Bronchial epithelial cell (primary cell): ENCODE measurements around the gene SRGAP1. TPM values are rescaled to one million over a fixed set of nuclear protein-coding genes. Genes with fewer than 3 reads are reported as not detected.

Source experiments
- DNase-seq: peaks from one replicate; pipeline ENCODE4 v3.0.0-alpha.2; 2010; ENCODE audit warnings: low read depth
- FAIRE-seq: peaks from 2 replicates; lab custom pipeline; 2011; peaks lifted over from hg19 to GRCh38; lab: Jason Lieb, UNC
- H3K27me3 ChIP-seq: 2 replicates; pipeline ENCODE4 v1.5.1; 2011; ENCODE audit warnings: low read length; ENCODE audit not compliant: control insufficient read depth, insufficient read depth
- H3K36me3 ChIP-seq: 2 replicates; pipeline ENCODE4 v1.5.1; 2011; ENCODE audit warnings: low read length; ENCODE audit not compliant: control insufficient read depth, insufficient read depth
- H3K4me3 ChIP-seq: 2 replicates; pipeline ENCODE4 v1.5.1; 2011; ENCODE audit warnings: mild to moderate bottlenecking, low read depth, low read length, control low read depth
- total RNA-seq: library from RNA; depleted of rRNA; stranded (reverse); fragments of >200 nt; gene quantifications from 2 replicates; pipeline ENCODE4 v1.2.1, GENCODE V29; 2014
- TF ChIP-seq, protein P1 (sequence below): IDR thresholded peaks from 2 replicates; pipeline ENCODE4 v1.5.1; 2011; ENCODE audit warnings: mild to moderate bottlenecking, moderate library complexity, low read length, control low read depth, inconsistent platforms; ENCODE audit not compliant: insufficient read depth, severe bottlenecking

Gene SRGAP1
- total RNA-seq, 1 donor from 2014 or later = 4.5 TPM

DNA sequence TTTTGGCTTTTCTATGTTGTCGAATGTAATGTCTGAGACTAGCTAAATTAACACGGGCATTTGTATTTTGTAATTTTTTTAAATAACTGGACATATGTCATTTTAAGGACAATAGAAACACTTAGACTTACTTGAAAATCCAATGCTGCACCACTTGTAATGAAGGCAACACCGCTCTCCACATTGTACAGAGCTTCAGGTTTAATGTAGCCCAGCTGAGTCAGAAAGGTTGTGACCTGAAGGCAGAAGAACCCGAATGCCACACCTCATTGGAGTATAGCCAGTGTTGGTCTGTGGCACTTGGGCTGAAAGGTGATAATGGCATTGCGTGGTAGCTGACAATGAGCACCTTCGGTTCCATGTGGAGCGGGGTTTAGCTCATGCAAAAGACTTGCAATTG lies 298.3 kb downstream of the SRGAP1 start:
- DNase-seq = no peak
- no peak for FAIRE-seq
- Histone ChIP-seq H3K36me3 (peaks cover 9% of the 10 kb centered on the region), H3K4me3 (no peak overlapping the region), H3K27me3 (no peaks in the 10 kb centered on the region)
- TF ChIP-seq, protein P1, sequence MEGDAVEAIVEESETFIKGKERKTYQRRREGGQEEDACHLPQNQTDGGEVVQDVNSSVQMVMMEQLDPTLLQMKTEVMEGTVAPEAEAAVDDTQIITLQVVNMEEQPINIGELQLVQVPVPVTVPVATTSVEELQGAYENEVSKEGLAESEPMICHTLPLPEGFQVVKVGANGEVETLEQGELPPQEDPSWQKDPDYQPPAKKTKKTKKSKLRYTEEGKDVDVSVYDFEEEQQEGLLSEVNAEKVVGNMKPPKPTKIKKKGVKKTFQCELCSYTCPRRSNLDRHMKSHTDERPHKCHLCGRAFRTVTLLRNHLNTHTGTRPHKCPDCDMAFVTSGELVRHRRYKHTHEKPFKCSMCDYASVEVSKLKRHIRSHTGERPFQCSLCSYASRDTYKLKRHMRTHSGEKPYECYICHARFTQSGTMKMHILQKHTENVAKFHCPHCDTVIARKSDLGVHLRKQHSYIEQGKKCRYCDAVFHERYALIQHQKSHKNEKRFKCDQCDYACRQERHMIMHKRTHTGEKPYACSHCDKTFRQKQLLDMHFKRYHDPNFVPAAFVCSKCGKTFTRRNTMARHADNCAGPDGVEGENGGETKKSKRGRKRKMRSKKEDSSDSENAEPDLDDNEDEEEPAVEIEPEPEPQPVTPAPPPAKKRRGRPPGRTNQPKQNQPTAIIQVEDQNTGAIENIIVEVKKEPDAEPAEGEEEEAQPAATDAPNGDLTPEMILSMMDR = no peak

DNA sequence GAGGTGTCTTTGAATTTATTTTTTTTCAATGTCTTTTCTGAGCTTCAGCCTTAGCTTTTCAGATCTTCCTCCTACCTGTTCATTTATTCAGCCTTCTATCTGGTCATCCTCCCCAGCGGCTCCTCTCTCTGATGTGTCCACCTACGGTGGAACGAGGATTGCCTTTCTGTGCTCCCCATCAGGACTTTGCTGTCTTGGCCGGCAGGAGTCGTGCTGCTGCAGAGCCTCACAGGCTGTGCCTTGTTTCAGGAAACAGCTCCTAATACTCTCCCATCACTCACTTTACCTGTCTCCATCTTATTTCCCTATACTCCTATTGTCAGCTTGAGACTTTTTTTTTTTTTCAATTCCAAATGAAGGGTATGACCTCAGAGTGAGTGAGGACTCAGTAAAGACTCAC lies 300.7 kb downstream of the SRGAP1 start:
- Histone ChIP-seq H3K4me3 (no peak overlapping the region), H3K27me3 (no peaks in the 10 kb centered on the region), H3K36me3 (peaks cover 9% of the 10 kb centered on the region)
- no peak for FAIRE-seq
- TF ChIP-seq, protein P1 = no peak
- no peak for DNase-seq

DNA sequence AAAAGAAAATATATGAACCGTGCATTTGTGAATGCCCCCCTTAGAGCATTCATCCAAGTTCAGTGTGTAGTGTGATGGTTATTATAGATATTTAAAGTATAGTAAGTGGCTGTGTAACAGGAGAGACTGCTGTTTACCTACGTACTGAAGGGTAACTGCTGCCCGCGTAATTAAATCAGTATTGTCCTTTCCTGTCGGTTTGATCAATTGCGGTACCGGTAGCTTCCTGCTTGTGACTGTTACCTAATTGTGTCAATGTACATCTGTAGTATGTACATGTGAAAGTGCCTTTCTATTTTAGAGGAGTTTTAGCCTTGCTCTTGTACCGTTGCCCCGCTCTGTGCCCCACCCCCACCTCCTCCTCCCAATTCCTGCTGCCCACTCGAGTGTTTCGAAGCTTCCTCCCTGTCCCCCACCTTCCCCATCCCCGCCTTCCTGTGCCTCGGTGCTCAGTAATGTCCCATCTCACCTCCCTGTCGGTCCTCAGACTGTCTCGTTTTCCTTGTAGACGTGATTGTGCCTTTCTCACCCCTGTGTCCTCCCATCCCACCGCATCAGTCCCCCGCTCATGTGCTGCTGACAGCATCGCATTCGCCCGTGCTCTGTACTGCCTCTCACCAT lies 302.6 kb downstream of the SRGAP1 start:
- FAIRE-seq = no peak
- Histone ChIP-seq H3K4me3 (no peak overlapping the region), H3K36me3 (peaks cover 8% of the 10 kb centered on the region), H3K27me3 (no peaks in the 10 kb centered on the region)
- no peak for DNase-seq
- TF ChIP-seq, protein P1 = no peak

DNA sequence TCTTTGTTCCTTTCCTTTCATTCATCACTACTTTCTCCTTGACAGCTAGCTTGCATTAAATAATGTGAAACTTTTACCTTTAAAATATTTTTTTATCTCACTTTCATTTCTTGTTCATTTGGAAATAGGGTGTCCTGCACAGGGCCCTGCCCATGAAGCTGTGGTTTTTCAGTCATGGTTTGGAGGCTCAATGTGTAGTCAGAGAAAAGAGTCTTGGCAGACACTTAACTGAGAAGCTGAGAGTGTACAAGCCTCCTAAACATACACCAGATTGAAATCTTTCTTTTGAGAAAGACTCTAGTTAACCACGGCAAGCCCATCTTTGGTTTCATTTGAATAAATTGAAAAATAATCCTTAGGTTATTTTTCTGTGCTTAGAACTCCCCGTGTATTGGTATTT lies 303.4 kb downstream of the SRGAP1 start:
- TF ChIP-seq, protein P1 = no peak
- DNase-seq = no peak
- Histone ChIP-seq H3K4me3 (no peak overlapping the region), H3K36me3 (peaks cover 4% of the 10 kb centered on the region), H3K27me3 (no peaks in the 10 kb centered on the region)
- FAIRE-seq = no peak

DNA sequence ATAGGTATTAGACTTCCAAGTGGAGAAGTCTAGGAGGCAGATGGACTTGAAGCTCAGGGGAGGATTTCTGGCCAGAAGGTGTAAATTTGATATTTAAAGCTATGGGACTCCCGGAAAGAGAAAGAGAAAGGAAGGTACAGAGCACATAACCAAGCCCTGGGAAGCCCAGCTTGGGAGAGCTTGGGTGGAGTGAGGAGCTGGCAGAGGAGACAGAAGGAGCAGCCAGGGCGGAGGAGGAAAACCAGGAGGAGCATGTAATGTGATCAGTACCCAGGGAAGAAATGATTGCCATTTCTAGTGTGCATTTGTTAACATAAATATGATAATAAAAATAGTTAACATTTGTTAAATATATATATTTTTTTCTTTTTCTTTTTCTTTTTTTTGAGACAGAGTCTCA lies 310.2 kb downstream of the SRGAP1 start:
- Histone ChIP-seq H3K36me3 (no peaks in the 10 kb centered on the region), H3K27me3 (no peaks in the 10 kb centered on the region), H3K4me3 (no peak overlapping the region)
- FAIRE-seq = no peak
- no peak for DNase-seq
- TF ChIP-seq, protein P1 = no peak

DNA sequence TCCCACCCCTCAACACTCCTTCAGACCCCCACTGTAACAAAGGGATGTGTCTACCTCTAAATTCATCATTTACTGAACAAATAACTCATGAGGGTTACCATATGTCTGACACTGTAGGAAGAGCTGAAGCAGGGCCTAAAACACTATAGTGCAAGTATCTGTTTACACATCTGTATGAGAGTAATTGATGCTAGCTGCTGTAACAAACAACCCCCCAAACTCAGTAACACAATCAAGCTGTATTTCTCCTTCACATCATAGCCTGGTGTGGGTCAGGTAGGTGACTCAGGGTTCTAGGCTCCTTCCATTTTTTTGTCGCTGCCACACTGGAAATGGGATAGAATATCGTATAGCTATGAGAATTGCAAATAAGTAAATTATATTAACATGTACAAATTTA lies 312.6 kb downstream of the SRGAP1 start:
- TF ChIP-seq, protein P1 = no peak
- H3K36me3 ChIP-seq = no peaks in the 10 kb centered on the region
- FAIRE-seq (no peak), DNase-seq (no peak)
- H3K27me3 ChIP-seq = no peaks in the 10 kb centered on the region
- no peak overlapping the region for H3K4me3 ChIP-seq
